ENCODE measurements around the gene CAV1.

DNA sequence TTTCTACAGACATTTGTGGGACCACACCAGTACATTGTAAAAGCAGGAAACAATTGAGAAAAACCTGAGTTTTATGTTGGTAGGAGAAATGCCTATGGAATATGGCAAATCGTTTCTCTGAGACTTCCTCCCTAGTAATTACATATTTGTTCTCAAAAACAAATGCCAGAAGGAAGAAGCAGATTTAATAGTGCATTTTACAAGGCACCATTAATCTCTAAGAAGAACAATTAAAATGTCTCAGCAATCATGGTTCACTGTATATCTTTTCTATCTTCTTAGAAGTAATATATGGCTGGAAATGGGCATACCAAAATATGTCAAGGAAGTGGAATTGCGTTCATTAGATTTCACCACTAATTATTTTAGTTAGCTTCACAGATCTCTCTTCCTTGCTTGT, 13.3 kb downstream of the CAV1 start:
- TF ChIP-seq, protein P1, sequence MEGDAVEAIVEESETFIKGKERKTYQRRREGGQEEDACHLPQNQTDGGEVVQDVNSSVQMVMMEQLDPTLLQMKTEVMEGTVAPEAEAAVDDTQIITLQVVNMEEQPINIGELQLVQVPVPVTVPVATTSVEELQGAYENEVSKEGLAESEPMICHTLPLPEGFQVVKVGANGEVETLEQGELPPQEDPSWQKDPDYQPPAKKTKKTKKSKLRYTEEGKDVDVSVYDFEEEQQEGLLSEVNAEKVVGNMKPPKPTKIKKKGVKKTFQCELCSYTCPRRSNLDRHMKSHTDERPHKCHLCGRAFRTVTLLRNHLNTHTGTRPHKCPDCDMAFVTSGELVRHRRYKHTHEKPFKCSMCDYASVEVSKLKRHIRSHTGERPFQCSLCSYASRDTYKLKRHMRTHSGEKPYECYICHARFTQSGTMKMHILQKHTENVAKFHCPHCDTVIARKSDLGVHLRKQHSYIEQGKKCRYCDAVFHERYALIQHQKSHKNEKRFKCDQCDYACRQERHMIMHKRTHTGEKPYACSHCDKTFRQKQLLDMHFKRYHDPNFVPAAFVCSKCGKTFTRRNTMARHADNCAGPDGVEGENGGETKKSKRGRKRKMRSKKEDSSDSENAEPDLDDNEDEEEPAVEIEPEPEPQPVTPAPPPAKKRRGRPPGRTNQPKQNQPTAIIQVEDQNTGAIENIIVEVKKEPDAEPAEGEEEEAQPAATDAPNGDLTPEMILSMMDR (conservative IDR thresholded peaks at IDR 0.05; ENCODE audit: low read depth in 2 of 2), result no peak
- TF ChIP-seq, protein P2, sequence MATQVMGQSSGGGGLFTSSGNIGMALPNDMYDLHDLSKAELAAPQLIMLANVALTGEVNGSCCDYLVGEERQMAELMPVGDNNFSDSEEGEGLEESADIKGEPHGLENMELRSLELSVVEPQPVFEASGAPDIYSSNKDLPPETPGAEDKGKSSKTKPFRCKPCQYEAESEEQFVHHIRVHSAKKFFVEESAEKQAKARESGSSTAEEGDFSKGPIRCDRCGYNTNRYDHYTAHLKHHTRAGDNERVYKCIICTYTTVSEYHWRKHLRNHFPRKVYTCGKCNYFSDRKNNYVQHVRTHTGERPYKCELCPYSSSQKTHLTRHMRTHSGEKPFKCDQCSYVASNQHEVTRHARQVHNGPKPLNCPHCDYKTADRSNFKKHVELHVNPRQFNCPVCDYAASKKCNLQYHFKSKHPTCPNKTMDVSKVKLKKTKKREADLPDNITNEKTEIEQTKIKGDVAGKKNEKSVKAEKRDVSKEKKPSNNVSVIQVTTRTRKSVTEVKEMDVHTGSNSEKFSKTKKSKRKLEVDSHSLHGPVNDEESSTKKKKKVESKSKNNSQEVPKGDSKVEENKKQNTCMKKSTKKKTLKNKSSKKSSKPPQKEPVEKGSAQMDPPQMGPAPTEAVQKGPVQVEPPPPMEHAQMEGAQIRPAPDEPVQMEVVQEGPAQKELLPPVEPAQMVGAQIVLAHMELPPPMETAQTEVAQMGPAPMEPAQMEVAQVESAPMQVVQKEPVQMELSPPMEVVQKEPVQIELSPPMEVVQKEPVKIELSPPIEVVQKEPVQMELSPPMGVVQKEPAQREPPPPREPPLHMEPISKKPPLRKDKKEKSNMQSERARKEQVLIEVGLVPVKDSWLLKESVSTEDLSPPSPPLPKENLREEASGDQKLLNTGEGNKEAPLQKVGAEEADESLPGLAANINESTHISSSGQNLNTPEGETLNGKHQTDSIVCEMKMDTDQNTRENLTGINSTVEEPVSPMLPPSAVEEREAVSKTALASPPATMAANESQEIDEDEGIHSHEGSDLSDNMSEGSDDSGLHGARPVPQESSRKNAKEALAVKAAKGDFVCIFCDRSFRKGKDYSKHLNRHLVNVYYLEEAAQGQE (IDR thresholded peaks at IDR 0.05; ENCODE audit: unreplicated experiment), result no peak
- TF ChIP-seq POLR2AphosphoS5 (IDR thresholded peaks at IDR 0.05; ENCODE audit: low read depth) (no peak), EZH2 (IDR thresholded peaks at IDR 0.05; ENCODE audit: low read depth, unreplicated experiment) (no peak), EZH2phosphoT487 (IDR thresholded peaks at IDR 0.05; ENCODE audit: unreplicated experiment) (no peak), NANOG (IDR thresholded peaks at IDR 0.05; ENCODE audit: borderline replicate concordance) (no peak), CREB1 (CRISPR knock-in tag; IDR thresholded peaks at IDR 0.05; ENCODE audit: low read depth) (no peak)
